ENCODE measurements around the gene C19orf25.

Gene C19orf25

DNA sequence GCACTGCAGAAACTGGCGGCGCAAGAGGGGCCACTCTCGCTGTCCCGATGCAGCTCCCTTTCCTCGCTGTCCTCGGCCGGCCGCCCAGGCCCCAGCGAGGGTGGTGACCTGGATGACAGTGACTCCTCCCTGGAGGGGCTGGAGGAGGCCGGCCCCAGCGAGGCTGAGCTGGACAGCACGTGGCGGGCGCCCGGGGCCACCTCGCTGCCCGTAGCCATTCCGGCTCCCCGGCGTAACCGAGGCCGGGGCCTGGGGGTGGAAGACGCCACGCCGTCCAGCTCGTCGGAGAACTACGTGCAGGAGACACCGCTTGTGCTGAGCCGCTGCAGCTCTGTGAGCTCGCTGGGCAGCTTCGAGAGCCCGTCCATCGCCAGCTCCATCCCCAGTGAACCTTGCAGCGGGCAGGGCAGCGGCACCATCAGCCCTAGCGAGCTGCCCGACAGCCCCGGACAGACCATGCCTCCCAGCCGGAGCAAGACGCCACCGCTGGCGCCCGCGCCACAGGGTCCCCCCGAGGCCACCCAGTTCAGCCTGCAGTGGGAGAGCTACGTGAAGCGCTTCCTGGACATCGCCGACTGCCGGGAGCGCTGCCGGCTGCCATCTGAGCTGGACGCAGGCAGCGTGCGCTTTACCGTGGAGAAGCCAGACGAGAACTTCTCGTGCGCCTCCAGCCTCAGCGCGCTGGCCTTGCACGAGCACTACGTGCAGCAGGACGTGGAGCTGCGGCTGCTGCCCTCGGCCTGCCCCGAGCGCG is 12.4 kb downstream of the C19orf25 start:
- DNase-seq (ENCODE audit: low read depth in 2 of 3, low spot score in 2 of 3) = no peak

DNA sequence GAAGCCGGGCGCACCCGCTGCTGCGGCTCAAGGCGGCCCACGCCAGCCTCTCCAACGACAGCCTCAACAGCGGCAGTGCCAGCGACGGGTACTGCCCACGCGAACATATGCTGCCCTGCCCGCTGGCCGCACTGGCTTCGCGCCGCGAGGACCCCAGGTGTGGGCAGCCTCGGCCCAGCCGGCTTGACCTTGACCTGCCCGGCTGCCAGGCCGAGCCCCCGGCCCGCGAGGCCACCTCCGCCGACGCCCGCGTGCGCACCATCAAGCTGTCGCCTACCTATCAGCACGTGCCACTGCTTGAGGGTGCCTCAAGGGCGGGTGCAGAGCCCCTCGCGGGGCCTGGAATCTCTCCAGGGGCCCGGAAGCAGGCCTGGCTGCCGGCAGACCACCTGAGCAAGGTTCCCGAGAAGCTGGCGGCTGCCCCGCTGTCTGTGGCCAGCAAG is 13.0 kb downstream of the C19orf25 start:
- no peak for DNase-seq (ENCODE audit: low read depth in 2 of 3, low spot score in 2 of 3)

DNA sequence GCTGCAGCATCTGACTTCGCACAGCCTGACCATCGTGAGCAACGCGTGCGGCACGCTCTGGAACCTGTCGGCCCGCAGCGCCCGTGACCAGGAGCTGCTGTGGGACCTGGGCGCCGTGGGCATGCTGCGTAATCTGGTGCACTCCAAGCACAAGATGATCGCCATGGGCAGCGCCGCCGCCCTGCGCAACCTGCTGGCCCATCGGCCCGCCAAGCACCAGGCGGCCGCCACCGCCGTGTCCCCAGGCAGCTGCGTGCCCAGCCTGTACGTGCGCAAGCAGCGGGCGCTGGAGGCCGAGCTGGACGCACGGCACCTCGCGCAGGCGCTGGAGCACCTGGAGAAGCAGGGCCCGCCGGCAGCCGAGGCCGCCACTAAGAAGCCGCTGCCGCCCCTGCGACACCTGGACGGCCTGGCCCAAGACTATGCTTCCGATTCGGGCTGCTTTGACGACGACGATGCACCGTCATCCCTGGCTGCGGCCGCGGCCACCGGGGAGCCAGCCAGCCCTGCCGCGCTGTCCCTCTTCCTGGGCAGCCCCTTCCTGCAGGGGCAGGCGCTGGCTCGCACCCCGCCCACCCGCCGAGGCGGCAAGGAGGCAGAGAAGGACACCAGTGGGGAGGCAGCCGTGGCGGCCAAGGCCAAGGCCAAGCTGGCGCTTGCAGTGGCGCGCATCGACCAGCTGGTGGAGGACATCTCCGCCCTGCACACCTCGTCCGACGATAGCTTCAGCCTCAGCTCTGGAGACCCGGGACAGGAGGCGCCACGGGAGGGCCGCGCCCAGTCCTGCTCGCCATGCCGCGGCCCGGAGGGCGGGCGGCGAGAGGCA is 13.6 kb downstream of the C19orf25 start:
- DNase-seq (ENCODE audit: low read depth in 2 of 3, low spot score in 2 of 3) = no peak

DNA sequence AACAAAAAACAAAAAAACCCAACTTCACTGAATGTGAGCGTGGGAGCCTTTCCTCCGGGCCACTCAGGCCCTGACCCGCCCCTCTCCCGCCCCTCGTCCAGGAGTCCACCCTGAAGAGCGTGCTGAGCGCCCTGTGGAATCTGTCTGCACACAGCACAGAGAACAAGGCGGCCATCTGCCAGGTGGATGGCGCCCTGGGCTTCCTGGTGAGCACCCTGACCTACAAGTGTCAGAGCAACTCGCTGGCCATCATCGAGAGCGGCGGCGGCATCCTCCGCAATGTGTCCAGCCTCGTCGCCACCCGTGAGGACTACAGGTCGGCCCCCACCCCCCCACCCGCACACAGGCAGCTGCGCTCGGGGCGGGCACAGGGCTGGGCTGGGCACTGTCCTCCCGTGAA is 17.2 kb downstream of the C19orf25 start:
- DNase-seq (ENCODE audit: low read depth in 2 of 3, low spot score in 2 of 3) = no peak

DNA sequence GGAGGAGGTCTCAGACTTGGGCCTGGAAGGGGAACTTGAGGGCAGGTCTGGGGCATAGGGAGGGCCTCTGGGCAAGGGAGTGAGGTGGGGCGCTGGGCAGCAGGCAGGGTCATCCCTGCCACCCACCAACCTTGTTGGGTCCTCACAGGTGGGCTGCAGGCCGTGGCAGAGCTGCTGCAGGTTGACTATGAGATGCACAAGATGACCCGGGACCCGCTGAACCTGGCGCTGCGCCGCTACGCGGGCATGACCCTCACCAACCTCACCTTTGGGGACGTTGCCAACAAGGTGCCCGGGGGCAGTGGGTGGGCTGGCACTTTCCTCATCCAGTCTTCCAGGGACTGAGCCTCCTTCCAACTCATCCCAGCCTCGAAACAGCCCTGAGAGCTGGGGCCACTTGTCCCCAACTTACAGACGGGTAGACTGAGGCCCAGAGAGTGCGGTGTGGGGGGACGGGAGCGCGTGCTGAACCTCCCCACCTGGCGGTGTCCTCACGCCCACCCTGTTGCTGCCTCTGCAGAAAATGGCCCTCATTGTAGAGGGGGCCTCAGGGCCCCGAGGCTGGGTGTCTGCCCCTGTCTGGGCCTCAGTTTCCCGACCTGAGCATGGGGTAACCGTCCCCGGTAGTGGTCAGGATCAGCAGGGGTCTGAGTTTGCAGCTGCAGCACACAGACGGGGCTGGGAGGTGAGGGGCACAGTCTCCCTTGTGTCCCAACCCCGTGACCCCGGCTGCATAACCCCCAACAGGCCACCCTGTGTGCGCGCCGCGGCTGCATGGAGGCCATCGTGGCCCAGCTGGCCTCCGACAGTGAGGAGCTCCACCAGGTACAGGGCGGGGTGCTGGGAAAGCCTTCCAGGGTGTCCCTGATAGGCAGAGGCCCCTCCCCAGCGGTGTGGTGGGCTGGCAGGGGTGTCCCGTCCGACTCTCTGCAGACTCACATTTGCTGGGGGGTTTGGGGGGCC is 18.7 kb downstream of the C19orf25 start:
- no peak for DNase-seq (ENCODE audit: low read depth in 2 of 3, low spot score in 2 of 3)

DNA sequence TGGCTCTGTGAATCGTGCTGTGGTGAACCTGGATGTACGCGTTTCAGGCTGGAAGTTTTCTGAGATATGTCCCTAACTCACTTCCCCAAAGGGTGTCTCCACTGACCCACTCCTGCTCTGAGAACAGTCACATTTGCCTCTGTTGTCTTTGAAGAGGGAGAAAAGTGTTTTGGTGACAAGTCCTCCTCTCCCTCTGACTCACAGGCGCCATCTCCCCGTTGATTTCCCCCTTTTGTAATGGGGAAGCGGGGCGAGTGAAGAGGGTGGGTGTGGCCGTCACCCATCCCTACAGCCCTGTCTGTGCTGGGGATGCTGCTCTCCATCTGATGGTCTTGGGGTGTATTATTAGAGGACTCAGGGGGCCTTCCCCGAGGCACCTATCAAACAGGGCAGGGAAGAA is 19.5 kb downstream of the C19orf25 start:
- DNase-seq (ENCODE audit: low read depth in 2 of 3, low spot score in 2 of 3) = no peak

DNA sequence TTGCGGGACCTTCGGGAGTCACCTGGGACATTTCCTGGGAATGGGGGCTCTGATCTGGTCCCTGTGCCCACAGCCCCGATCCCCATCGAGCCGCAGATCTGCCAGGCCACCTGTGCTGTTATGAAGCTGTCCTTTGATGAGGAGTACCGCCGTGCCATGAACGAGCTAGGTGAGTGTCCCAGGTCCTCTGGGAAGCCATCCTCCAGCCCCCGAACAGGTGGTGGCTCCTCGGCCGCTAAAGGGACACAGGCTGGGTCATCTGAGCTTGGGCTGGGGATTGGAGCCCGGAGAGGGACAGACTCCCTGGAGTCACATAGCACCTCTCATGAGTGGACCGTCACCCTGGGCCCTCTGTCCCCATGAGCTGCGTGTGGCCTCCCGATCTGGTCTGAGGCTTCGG is 21.1 kb downstream of the C19orf25 start:
- no peak for DNase-seq (ENCODE audit: low read depth in 2 of 3, low spot score in 2 of 3)

DNA sequence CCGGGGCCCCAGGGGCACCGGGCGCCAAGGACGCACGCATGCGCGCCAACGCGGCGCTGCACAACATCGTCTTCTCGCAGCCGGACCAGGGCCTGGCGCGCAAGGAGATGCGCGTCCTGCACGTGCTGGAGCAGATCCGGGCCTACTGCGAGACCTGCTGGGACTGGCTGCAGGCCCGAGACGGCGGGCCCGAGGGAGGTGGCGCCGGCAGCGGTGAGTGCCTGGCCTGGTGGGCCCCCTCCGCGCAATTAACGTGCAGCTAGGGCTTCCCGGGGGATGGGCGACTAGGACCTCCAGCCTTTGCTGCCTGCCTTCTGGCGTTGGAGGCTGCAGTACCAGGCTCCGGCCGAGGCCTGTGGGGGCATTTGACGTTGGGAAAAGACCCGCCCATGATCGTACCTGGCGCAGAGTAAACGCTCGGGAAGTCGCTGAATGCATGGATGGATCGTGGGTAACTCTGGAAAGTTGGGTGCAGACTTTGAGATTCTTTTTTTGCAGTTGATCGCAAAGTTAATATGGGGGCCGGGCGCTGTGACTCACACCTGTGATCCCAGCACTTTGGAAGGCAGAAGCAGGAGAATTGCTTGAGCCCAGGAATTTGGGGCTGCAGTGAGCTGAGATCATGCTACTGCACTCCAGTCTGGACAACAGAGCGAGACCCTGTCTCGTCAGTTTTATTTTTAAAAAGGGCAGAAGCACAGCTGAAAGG is 21.8 kb downstream of the C19orf25 start:
- DNase-seq (ENCODE audit: low read depth in 2 of 3, low spot score in 2 of 3) = no peak

DNA sequence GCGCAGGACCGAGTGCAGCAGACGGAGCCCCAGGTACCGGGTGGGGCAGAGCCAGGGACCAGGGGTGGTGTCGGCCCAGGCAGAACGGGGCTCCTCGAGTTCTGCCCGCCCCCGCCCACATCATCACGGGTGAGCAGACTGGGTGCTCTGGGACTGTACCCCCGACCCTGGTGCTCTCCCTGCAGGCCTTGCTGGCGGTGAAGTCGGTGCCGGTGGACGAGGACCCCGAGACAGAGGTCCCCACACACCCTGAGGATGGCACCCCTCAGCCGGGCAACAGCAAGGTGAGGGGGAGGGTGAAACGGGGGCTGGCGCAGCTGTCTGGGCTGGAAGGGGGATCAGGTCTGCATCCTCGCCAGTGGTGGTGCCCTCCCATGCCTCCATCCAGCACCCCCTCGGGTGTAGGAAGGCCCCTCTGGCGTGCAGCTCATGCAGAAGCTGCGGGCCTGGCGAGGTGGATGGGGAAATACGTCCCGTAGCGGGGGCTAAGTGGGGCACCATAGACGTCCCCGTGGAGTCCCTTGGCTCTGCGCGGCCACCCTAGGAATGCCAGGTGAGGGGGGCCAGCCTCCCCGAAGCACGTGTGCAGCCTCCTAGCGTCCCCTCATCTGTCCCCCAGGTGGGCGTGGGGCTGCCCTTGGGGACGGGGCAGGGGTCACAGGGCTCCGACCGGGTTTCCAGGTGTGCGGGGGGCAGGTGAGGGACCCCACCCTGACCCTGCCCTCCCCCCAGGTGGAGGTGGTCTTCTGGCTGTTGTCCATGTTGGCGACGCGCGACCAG is 22.7 kb downstream of the C19orf25 start:
- DNase-seq (ENCODE audit: low read depth in 2 of 3, low spot score in 2 of 3) = no peak

DNA sequence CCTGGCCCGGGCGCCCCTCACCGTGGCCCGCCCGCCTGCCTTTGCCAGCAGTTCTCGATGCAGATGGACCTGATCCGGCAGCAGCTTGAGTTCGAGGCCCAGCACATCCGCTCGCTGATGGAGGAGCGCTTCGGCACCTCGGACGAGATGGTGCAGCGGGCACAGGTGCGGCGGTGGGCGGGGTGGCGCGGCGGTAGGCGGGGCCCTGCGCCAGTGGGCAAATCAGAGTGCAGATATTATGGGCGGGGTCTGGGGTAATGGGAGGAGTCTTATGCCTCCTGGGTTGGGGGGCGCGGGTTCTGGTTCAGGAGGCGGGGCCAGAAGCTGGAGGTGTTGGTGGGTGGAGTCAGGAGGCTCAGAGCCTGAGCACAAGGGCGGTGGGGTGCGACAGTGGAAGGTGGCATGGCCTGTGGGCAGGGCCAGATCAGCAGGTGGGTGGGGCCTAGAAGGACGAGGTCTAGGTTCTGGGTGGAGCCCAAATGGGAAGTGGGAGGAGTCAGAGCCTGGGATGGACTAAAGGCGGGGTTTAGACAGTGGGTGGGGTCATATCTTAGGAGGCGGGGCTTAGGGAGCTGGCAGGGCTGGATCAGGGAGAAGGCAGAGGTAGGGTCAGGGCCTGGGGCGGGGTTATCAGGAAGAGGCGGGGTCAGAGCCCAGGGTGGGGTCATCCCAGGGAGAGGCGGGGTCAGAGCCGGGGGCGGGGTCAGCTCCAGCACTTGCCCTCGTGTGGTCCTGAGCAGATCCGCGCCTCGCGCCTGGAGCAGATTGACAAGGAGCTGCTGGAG is 23.5 kb downstream of the C19orf25 start:
- DNase-seq (ENCODE audit: low read depth in 2 of 3, low spot score in 2 of 3) = peak in 1 of 3 experiments; percentile 44

DNA sequence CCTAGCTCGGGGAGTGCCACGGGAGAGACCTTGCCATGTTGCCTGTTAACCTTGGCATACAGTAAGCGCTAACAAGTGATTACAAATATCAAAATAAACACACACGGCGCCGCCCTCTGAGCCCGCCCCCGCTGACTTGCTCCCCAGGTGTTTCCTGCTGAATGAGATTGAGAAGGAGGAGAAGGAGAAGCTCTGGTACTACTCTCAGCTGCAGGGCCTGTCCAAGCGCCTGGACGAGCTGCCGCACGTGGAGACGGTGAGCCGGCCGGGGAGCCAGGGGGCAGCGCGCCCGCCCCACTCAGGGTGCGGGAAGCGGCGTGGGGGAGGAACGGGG is 24.0 kb downstream of the C19orf25 start:
- DNase-seq (ENCODE audit: low read depth in 2 of 3, low spot score in 2 of 3) = no peak

DNA sequence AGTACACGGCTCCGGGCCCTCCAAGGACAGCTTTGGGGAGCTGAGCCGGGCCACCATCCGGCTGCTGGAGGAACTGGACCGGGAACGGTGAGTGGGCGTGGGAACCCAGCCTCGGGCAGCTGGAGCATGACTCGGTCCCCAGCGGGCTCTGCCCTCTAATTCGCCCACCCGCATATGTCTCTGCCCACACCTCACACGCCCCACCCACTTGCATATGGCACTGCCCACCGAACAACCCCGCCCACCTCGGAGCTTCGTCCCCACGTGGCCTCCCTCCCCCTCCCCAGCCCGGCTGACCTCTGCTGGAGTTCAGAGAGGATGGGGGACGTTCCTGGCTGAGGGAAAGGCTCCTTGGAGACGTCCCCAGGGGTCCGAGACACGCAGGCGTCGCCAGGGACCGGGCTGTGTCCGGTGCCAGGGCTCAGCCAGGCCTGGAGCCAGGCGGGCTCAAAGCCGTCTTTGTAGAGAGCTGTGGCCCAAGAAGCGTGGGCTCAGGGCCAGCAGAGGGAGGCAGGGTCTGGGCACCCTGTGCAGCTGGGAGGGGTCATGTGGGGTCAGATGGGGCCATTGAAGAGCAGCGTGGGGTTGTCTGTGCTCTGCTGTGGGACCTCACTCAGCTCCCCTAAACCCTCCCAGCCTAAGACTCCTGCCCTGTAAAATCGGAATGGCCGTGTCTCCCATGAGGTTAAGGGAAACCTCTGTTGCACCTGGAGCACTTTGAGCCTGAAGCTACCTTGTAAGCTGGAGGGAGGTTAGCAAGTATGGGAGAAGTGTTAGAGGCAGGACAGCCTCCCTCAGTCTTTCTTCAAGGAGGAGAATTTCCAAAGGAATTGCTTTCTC is 25.3 kb downstream of the C19orf25 start:
- DNase-seq (ENCODE audit: low read depth in 2 of 3, low spot score in 2 of 3) = no peak

DNA sequence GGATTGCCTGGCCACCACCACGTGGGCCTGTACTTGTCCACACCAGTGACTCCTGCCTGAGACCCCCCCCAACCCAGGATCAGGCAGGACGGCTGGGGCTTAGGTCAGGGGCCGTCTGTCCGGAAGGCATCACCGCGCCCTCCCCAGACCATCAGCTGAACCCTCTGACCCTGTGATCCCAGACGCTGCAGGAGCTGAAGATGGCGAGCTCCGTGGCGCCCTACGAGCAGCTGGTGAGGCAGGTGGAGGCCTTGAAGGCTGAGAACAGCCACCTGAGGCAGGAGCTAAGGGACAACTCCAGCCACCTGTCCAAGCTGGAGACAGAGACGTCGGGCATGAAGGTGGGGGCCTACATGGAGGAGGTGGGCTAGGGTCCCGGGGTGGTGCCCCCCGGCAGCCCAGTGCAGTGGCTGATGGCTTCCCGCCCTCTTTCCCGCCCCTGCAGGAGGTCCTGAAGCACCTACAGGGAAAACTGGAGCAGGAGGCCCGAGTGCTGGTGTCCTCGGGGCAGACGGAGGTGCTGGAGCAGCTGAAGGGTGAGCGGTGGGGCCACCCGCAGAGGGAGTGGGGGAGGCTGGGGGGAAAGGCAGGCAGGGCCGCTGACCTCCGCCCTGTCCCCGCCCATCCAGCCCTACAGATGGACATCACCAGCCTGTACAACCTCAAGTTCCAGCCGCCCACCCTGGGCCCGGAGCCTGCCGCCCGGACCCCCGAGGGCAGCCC is 26.1 kb downstream of the C19orf25 start:
- no peak for DNase-seq (ENCODE audit: low read depth in 2 of 3, low spot score in 2 of 3)

DNA sequence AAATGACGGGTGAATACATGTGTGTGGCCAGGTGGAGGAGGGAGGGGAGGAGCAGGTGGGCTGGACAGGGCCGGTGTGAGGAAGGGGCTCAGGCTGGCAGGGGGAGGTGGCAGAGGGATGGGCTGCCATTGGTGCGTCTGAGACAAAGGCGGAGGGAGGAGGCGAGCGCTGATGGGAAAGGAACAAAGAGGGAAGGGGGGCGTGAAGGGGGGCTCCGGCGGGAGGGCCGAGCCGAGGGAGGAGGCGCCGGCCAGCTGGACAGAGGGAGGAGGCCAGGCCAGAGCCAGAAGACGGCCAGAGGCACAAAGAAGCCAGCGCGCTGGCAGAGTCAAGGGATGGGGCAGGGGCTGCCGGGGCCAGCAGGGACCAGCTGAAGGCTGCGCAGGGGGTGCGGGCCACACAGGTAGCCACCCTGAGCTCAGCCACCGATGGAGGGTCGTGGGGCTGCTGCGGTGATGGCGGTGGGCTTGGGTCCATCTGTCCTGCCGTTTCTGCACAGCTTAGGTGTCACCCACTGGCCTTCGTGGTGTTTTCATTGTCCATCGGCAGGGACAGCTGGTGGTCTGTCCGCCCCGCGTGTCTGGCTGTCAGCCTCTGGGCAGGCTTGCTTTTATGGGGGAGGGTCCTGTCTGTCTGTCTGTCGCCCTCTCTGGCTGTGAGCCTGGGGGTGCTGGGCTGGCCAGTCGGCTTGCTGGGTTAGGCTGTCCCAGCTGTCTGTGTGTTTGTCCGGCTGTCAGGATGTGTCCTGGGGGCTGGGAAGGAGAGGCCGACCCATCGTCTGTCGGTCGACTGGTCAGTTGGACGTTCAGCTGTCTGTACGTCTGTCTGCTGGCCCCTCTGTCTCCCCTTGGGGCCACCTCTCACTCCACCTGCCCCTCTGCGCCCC is 26.9 kb downstream of the C19orf25 start:
- no peak for DNase-seq (ENCODE audit: low read depth in 2 of 3, low spot score in 2 of 3)

DNA sequence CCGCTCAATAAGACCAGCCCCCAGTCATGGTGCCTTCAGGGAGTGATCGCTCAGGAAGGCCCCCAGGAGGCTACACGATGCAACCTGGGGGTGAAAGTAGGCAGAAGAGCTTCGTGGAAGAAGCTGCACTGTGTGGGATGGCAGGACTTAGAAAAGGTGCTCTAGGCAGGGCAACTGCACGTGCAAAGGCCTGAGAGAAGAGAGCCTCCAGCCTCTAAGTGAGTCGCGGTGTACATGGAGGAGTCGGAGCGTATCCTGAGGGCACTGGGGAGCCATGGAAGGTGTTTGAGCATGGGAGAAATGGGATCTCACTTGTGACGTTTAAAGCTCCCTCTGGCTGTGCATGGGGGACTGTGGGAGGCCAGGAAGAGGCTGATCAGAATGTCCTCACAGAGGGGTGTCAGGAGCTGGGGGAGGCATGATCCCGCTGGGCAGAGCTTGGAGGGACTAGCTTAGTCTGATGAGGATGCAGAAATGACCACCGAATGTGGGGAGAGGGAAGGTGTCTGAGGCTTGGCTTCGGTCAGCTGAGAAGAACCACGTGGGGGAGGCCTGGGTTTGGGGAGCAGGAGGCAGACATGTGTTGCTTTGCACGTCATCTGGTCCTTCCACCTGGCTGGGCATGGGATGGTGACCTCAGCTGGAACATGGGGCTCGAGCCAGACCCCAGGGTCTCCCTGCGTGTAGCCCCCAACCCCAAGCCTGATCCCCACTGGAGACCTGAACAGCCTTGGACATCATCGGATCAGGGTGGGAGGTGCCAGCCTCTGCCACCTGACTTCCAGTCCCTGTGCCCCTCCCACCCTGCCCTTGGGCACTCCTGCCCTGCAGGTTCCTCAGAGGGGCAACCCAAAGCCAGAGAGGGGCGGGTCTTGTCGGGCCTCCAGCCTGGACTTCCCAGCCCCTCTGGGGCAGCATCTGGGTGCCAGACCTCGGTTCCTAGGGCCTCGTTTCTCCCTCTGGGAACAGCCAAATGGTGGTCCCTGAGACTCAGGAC is 28.0 kb downstream of the C19orf25 start:
- DNase-seq (ENCODE audit: low read depth in 2 of 3, low spot score in 2 of 3) = no peak
